HAP-1 (cell line): ENCODE data around the gene DUOX2.
"Not testable (repeated sequence)": the region's sequence is repeated elsewhere in the genome, so short reads cannot be mapped to it uniquely, and the experiment has no call there.

Source experiments
- DNase-seq, 2 experiments: peaks; one replicate each; pipeline ENCODE4 v3.0.0-alpha.2; 2016 to 2020; ENCODE audit warnings: low spot score in 2 of 2
- H3K27me3 ChIP-seq: fragments of 250-450 bp; sonication (Bioruptor Pico); 2 replicates; pipeline ENCODE4 v1.5.1; 2020; ENCODE audit warnings: low read depth, mild to moderate bottlenecking, moderate library complexity
- H3K36me3 ChIP-seq: fragments of 250-450 bp; sonication (Bioruptor Pico); replicated peaks from 2 replicates; pipeline ENCODE4 v1.5.1; 2020; ENCODE audit warnings: mild to moderate bottlenecking
- H3K4me1 ChIP-seq: fragments of 250-450 bp; sonication (Bioruptor Pico); 2 replicates; pipeline ENCODE4 v1.5.1; 2020; ENCODE audit warnings: mild to moderate bottlenecking
- H3K4me3 ChIP-seq: fragments of 250-450 bp; sonication (Bioruptor Pico); 2 replicates; pipeline ENCODE4 v1.5.1; 2020; ENCODE audit warnings: mild to moderate bottlenecking, moderate library complexity
- H3K9me3 ChIP-seq: fragments of 250-450 bp; sonication (Bioruptor Pico); 2 replicates; pipeline ENCODE4 v1.5.1; 2020; ENCODE audit warnings: mild to moderate bottlenecking, moderate library complexity
- in situ Hi-C: fragments of 300-500 bp; cut with MboI; formaldehyde crosslinking; loops from 3 replicates; pipeline ENCODE4 v1.14.3; 2020; ENCODE audit warnings: low sequenced_read_pairs, inconsistent platforms, mixed read lengths

Gene DUOX2

DNA sequence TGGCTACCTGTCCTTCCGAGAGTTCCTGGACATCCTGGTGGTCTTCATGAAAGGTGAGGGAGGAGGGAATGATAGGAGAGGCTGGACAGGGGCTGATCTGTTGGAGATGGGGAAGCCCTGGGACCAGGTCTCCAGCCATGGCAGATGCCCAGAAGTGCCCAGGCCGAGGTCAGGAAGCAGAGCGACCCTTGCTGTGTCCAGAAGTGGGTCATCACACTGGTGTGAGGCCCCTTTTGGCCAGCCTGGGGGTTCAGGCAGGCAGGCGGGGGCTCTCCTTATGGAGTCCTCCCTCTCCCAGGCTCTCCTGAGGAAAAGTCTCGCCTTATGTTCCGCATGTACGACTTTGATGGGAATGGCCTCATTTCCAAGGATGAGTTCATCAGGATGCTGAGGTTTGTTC, 33.6 kb upstream of the DUOX2 start:
- in situ Hi-C loops: no loop called here
- no peaks in the 10 kb centered on the region for H3K36me3 ChIP-seq
- no peaks in the 10 kb centered on the region for H3K27me3 ChIP-seq
- H3K4me3 ChIP-seq: no peak overlapping the region
- no peaks in the 10 kb centered on the region for H3K9me3 ChIP-seq
- no peak for DNase-seq
- H3K4me1 ChIP-seq: no peaks in the 10 kb centered on the region

DNA sequence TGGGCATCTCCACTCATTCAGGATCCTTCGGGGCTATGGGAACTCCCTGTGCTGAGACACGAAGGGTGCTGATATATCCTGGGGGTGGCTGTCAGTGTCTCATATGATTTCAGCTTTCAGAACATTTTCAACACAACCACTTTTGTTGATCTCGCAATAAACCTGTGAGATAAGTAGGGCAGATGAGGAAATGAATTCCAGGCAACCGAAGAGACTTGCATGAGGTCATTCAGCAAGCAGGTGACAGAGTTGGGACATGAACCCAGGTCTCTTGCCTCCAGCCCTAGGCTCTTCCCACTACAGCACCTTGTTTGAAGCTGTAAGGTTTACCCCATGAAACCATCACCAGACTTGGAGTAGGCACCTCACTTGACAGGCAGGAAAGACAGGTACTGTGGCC, 32.4 kb upstream of the DUOX2 start:
- Histone ChIP-seq H3K4me3 (no peak overlapping the region), H3K36me3 (no peaks in the 10 kb centered on the region), H3K4me1 (no peaks in the 10 kb centered on the region), H3K9me3 (no peaks in the 10 kb centered on the region), H3K27me3 (no peaks in the 10 kb centered on the region)
- no peak for DNase-seq
- in situ Hi-C loops: no loop called here

GRCh38 chr15:45144775-45145174, 30.8 kb upstream of the DUOX2 start:
- Histone ChIP-seq H3K4me1 (peaks cover 5% of the 10 kb centered on the region), H3K27me3 (no peaks in the 10 kb centered on the region), H3K36me3 (no peaks in the 10 kb centered on the region), H3K9me3 (no peaks in the 10 kb centered on the region), H3K4me3 (no peak overlapping the region)
- no peak for DNase-seq
- in situ Hi-C loops: no loop called here

- no peak overlapping the region for H3K4me3 ChIP-seq
- no peaks in the 10 kb centered on the region for H3K36me3 ChIP-seq
- no peaks in the 10 kb centered on the region for H3K27me3 ChIP-seq
- DNase-seq: no peak
- H3K9me3 ChIP-seq: no peaks in the 10 kb centered on the region
- peaks cover 5% of the 10 kb centered on the region for H3K4me1 ChIP-seq
- in situ Hi-C loops: no loop called here
These were observed 30.0 kb upstream of the DUOX2 start for GRCh38 chr15:45143946-45144345.

GRCh38 chr15:45143056-45143455, 29.1 kb upstream of the DUOX2 start:
- peaks cover 5% of the 10 kb centered on the region for H3K4me1 ChIP-seq
- no peaks in the 10 kb centered on the region for H3K9me3 ChIP-seq
- DNase-seq: no peak
- H3K36me3 ChIP-seq: no peaks in the 10 kb centered on the region
- no peak overlapping the region for H3K4me3 ChIP-seq
- no peaks in the 10 kb centered on the region for H3K27me3 ChIP-seq
- in situ Hi-C loops: no loop called here

DNA sequence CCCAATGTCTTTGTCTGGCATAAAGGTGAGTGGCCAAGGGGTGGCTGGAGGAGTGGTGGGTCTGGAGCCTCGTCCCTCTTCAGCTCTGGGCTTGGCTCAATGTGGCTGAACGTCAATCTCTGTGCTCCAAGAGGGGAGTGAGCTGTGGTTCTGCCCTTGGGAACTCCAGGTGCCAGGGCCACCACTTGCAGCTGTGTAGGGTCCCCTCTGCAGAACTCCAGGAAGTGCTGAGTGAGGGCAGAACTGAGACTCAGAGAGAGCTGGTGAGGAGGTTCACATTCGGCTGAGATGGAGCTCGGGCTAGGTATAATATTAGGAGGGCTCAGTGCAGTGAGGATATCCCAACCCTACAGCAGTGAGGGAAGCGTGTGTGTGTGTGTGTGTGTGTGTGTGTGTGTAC, 27.4 kb upstream of the DUOX2 start:
- no peaks in the 10 kb centered on the region for H3K36me3 ChIP-seq
- peaks cover 5% of the 10 kb centered on the region for H3K4me1 ChIP-seq
- no peaks in the 10 kb centered on the region for H3K27me3 ChIP-seq
- H3K9me3 ChIP-seq: no peaks in the 10 kb centered on the region
- no peak for DNase-seq
- no peak overlapping the region for H3K4me3 ChIP-seq
- in situ Hi-C loops: no loop called here

DNA sequence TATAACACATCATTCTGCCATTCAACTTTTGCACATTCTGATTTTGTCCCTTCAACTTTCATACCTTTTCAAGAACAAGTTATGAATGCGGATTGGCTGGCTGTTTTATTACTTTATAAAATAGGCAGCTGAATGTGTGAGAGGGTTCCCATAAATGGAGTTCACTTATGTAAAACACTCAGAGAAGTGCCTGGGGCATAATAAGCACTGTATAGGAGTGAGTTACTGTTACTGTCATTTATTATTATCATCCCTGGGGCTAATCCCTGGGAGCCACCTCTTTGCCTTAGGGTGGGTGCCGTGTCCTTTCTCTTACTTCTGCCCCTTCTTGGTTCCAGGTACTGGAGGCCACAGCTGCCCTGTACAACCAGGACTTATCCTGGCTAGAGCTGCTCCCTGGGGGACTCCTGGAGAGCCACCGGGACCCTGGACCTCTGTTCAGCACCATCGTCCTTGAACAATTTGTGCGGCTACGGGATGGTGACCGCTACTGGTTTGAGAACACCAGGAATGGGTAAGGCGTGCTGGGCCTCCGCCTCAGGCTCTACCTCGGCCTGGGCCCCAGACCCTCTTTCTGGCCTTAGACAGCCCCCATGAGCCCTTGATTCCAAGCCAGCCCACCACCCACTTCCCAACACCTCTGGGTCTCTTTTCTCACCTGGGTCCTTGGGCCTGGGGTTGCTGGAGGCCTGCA, 26.7 kb upstream of the DUOX2 start:
- Histone ChIP-seq H3K36me3 (no peaks in the 10 kb centered on the region), H3K4me1 (peaks cover 5% of the 10 kb centered on the region), H3K4me3 (no peak overlapping the region), H3K9me3 (no peaks in the 10 kb centered on the region), H3K27me3 (no peaks in the 10 kb centered on the region)
- DNase-seq: peak; percentile 24 to 37
- in situ Hi-C loops: no loop called here

DNA sequence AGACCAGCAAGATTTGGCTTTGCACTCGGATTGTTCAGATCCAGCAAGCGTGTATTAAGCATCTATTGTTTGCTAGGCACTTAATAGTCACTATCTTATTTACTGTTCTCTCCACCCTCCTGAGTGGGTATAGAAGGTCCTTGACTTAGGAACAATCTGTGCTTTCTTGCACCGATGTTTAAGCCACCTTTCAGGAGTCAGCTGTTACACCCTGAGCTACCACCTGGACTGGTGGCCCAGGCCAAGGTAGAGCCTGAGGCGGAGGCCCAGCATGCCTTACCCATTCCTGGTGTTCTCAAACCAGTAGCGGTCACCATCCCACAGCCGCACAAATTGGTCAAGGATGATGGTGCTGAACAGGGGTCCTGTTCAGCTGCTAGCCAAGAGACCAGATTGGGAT, 25.8 kb upstream of the DUOX2 start:
- in situ Hi-C loops: no loop called here
- Histone ChIP-seq H3K27me3 (no peaks in the 10 kb centered on the region), H3K9me3 (no peaks in the 10 kb centered on the region), H3K36me3 (no peaks in the 10 kb centered on the region), H3K4me1 (peaks cover 5% of the 10 kb centered on the region), H3K4me3 (no peak overlapping the region)
- DNase-seq: no peak

- Histone ChIP-seq H3K9me3 (no peaks in the 10 kb centered on the region), H3K27me3 (no peaks in the 10 kb centered on the region), H3K36me3 (no peaks in the 10 kb centered on the region), H3K4me1 (peaks cover 5% of the 10 kb centered on the region), H3K4me3 (no peak overlapping the region)
- no peak for DNase-seq
- in situ Hi-C loops: no loop called here
These were observed 25.1 kb upstream of the DUOX2 start for GRCh38 chr15:45138814-45139765.

DNA sequence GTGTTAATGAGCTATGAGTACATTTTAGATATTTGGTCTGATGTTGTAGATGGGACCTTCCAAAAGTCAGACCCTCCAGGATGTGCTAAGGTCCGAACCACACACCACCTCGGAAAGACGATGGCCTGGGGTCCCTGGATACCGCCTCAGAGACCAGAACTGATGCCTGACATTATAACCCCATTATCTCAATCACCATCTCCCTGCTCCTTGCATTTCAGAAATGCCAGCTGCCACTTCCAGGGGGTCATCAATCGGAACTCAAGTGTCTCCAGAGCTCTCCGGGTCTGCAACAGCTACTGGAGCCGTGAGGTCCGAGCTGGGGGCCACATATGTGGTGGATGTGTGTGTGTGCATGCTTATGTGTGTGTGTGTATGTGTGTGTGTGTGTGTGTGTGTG, 23.7 kb upstream of the DUOX2 start:
- no peaks in the 10 kb centered on the region for H3K27me3 ChIP-seq
- H3K36me3 ChIP-seq: no peaks in the 10 kb centered on the region
- H3K9me3 ChIP-seq: no peaks in the 10 kb centered on the region
- H3K4me3 ChIP-seq: no peak overlapping the region
- peaks cover 5% of the 10 kb centered on the region for H3K4me1 ChIP-seq
- in situ Hi-C loops: no loop called here
- DNase-seq: no peak

GRCh38 chr15:45136378-45136764, 22.4 kb upstream of the DUOX2 start:
- H3K27me3 ChIP-seq: no peaks in the 10 kb centered on the region
- H3K36me3 ChIP-seq: no peaks in the 10 kb centered on the region
- in situ Hi-C loops: no loop called here
- no peak overlapping the region for H3K4me3 ChIP-seq
- peaks cover 5% of the 10 kb centered on the region for H3K4me1 ChIP-seq
- H3K9me3 ChIP-seq: no peaks in the 10 kb centered on the region
- DNase-seq: no peak

DNA sequence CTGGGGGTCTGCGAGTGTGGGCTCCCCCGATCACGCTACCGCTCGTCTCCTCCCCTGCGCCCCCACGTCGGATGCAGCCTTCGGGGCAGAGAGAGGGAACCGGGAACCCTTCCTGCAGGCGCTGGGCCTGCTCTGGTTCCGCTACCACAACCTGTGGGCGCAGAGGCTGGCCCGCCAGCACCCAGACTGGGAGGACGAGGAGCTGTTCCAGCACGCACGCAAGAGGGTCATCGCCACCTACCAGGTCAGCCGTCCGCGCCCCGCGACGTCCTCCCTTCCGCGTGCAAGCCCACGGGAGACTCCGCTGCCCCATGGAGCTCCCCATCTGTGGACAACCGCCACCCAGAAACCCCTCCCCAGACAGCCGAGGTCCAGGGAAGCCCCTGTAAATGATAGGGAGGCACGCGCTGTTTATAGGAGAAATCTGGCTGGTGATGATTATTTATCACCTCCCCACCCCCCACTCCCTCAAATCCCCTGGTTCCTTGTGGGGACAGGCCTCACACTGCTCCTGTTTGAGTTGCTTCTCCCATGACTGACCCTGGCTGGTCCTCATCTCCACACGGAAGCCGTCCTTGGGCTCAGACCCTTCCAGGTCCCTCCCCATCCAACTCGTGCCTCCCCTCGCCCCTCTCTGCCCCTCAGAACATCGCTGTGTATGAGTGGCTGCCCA, 21.9 kb upstream of the DUOX2 start:
- H3K36me3 ChIP-seq, DNase-seq, H3K9me3 ChIP-seq, H3K4me3 ChIP-seq, H3K27me3 ChIP-seq, H3K4me1 ChIP-seq, in situ Hi-C loops: not testable (repeated sequence)

- no peak for DNase-seq
- H3K4me3 ChIP-seq: no peak overlapping the region
- in situ Hi-C loops: no loop called here
- H3K27me3 ChIP-seq: no peaks in the 10 kb centered on the region
- H3K4me1 ChIP-seq: no peaks in the 10 kb centered on the region; the same call in 1 of the 2 replicates
- H3K9me3 ChIP-seq: no peaks in the 10 kb centered on the region
- no peaks in the 10 kb centered on the region for H3K36me3 ChIP-seq
These were observed 21.0 kb upstream of the DUOX2 start for GRCh38 chr15:45134682-45135604.
